Upper lobe of left lung (tissue), 6 donors: ENCODE results near the gene CCKAR. TPM values are rescaled to one million over a fixed set of nuclear protein-coding genes. Genes with fewer than 3 reads are reported as not detected.

ENCODE experiments used
- ATAC-seq, 2 donors: fragments of 200-7000 bp; cut with Tn5 transposase; one replicate each; pipeline ENCODE4 v1.9.1; 2022; ENCODE audit warnings: mild to moderate bottlenecking in 2 of 2, moderate library complexity in 2 of 2; ENCODE audit not compliant: low FRiP score in 2 of 2
- DNase-seq, 2 donors: peaks; one replicate each; pipeline ENCODE4 v3.0.0-alpha.2; 2019 to 2020
- H3K27ac ChIP-seq, 4 donors: fragments of 200-600 bp; sonication (generic); one replicate each; pipeline ENCODE4 v1.5.1; 2016 to 2019
- H3K27me3 ChIP-seq, 4 donors: fragments of 200-600 bp; sonication (generic); one replicate each; pipeline ENCODE4 v1.5.1; 2017 to 2019
- H3K36me3 ChIP-seq, 4 donors: fragments of 200-600 bp; sonication (generic); one replicate each; pipeline ENCODE4 v1.5.1; 2016 to 2019
- H3K4me1 ChIP-seq, 4 donors: fragments of 200-600 bp; sonication (generic); one replicate each; pipeline ENCODE4 v1.5.1; 2018 to 2019
- H3K4me3 ChIP-seq, 4 donors: fragments of 200-600 bp; sonication (generic); one replicate each; pipeline ENCODE4 v1.5.1; 2017 to 2019; ENCODE audit warnings: mild to moderate bottlenecking in 2 of 4, moderate library complexity in 1 of 4
- H3K9me3 ChIP-seq, 4 donors: fragments of 200-600 bp; sonication (generic); one replicate each; pipeline ENCODE4 v1.5.1; 2018 to 2019
- CTCF ChIP-seq, 6 experiments: fragments of 450-650 bp in 4 of 6; fragments of 200-600 bp in 2 of 6; sonication (generic) in 2 of 6; IDR thresholded peaks; one replicate each; pipeline ENCODE4 v1.5.1; 2016 to 2019; ENCODE audit warnings: antibody characterized with exemption in 6 of 6
- EP300 ChIP-seq, 4 donors: sonication (generic); formaldehyde crosslinking; IDR thresholded peaks; one replicate each; pipeline ENCODE4 v1.5.1; 2017; ENCODE audit warnings: antibody characterized with exemption in 4 of 4, control low read depth in 2 of 4
- POLR2A ChIP-seq, 4 donors: fragments of 450-650 bp; IDR thresholded peaks; one replicate each; pipeline ENCODE4 v1.5.1; 2016 to 2017; ENCODE audit warnings: antibody characterized with exemption in 4 of 4, mild to moderate bottlenecking in 2 of 4
- POLR2AphosphoS5 ChIP-seq, 2 donors: sonication (generic); formaldehyde crosslinking; IDR thresholded peaks; one replicate each; pipeline ENCODE4 v1.5.1; 2017; ENCODE audit warnings: antibody characterized with exemption in 2 of 2
- WGBS, 2 donors: methylation state at CpG; one replicate each; pipeline ENCODE4 v1.1.5; 2017 to 2018; 5-methylcytosine and 5-hydroxymethylcytosine counted together
- total RNA-seq, 6 donors: library from RNA; depleted of rRNA in 4 of 6; stranded (reverse); fragments of >200 nt in 4 of 6; gene quantifications; one replicate each; pipeline versions ENCODE4 v1.1.0 to v1.2.1, GENCODE V29; 2016 to 2021
- donor health status: DM: no; HTN: no; CAD: no; lungs with moderate emphysema.
- donor health status: DM: no; HTN: yes; CAD: no; lungs with severe emphysema.

Gene CCKAR
- total RNA-seq, 6 donors from 2014 or later: not detected

- TF ChIP-seq POLR2AphosphoS5 (IDR thresholded peaks at IDR 0.05): no peak
- H3K4me1 ChIP-seq: no peaks in the 10 kb centered on the region
- ATAC-seq (no peak), DNase-seq (no peak)
- H3K9me3 ChIP-seq: no peaks in the 10 kb centered on the region
- H3K4me3 ChIP-seq: no peak overlapping the region
- H3K36me3 ChIP-seq: no peaks in the 10 kb centered on the region
- no peaks in the 10 kb centered on the region for H3K27me3 ChIP-seq
- H3K27ac ChIP-seq: no peak overlapping the region
- WGBS, 2 donors: 76 to 77% methylated on average over 7 of the region's 7 CpGs
Observed at GRCh38 chr4:26485684-26486083, 4.6 kb downstream of the CCKAR start.

DNA sequence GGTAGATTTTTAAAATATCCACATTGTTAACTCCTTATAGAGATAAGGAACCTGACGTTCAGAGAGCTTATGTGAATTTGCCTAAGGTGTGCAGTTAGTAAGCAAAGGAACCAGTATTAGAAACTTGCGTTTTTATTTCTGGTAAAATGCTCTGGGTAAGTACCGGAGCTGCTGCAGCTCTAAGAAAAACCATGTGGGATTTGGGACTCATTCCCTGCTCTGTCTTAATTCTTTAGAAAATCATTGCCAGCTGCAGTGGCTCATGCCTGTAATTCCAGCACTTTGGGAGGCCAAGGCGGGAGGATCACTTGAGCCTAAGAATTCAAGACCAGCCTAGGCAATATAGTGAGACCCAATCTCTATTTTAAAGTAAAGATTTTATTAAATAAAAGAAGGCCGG lies 5.8 kb downstream of the CCKAR start:
- Histone ChIP-seq H3K27ac (no peak overlapping the region), H3K27me3 (no peaks in the 10 kb centered on the region), H3K4me1 (no peaks in the 10 kb centered on the region), H3K9me3 (no peaks in the 10 kb centered on the region), H3K4me3 (no peak overlapping the region), H3K36me3 (no peaks in the 10 kb centered on the region)
- DNase-seq: no peak
- ATAC-seq: no peak
- TF ChIP-seq POLR2AphosphoS5 (IDR thresholded peaks at IDR 0.05) (no peak), POLR2A (IDR thresholded peaks at IDR 0.05) (no peak), EP300 (IDR thresholded peaks at IDR 0.05) (no peak), CTCF (IDR thresholded peaks at IDR 0.05) (no peak)
- WGBS, 2 donors: 84 to 94% methylated on average over 5 of the region's 5 CpGs

- no peaks in the 10 kb centered on the region for H3K4me1 ChIP-seq
- no peak overlapping the region for H3K4me3 ChIP-seq
- ATAC-seq (no peak), DNase-seq (no peak)
- no peaks in the 10 kb centered on the region for H3K9me3 ChIP-seq
- H3K36me3 ChIP-seq: no peaks in the 10 kb centered on the region
- 57 to 66% methylated on average over 2 of the region's 2 CpGs for WGBS, 2 donors
- no peak for TF ChIP-seq CTCF (IDR thresholded peaks at IDR 0.05)
- TF ChIP-seq POLR2AphosphoS5 (IDR thresholded peaks at IDR 0.05): no peak
- TF ChIP-seq EP300 (IDR thresholded peaks at IDR 0.05): no peak
- no peak for TF ChIP-seq POLR2A (IDR thresholded peaks at IDR 0.05)
- H3K27ac ChIP-seq: no peak overlapping the region
- H3K27me3 ChIP-seq: no peaks in the 10 kb centered on the region
Observed at GRCh38 chr4:26484032-26484515, 6.2 kb downstream of the CCKAR start.

DNA sequence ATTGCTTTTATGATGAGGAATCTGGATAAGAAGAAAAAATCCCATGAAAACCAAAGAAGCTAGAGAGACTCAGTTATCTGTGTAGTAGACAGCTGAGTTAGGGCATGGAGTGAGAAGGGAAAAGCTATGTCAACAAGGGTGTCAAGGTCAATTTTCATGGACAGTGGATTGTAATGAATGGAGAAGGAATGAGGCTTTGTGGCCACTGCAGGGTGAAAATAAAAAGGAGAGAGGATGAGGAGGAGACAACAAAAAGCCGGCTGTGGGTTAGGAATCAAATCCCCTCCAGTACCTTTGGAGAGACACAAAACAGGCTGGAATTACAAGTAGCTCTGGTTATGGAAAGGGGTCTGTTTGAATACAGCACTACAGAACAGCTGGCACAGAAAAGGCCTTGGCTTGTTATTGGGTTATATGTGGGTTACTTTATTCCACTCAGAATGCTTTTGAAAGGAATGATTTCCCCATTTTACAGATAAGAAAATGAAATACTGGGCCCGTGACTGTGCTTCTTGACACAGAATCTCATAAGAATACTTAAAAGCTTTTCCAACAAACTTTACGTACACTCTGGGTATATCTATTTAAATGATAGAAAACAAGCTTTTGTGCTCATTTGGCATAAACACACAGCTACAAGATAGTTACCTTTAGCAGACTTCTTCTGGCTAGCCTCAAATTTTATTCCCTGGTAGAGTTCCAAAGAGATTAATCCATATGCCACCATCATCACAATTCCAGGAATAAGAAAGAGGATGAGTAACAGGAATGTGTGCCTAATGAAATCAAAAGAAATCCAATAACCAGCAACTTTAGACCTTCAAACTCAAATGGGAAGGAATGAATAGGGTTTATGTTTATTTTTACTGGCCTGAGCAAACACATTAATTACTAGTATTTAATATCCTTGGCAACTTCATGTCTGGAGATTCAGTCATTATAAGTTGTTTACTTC lies 7.5 kb downstream of the CCKAR start:
- H3K27ac ChIP-seq: no peak overlapping the region
- WGBS, 2 donors: 68 to 82% methylated on average over 3 of the region's 3 CpGs
- ATAC-seq: no peak

More for the DNA sequence above, 7.5 kb downstream of the CCKAR start:
- no peaks in the 10 kb centered on the region for H3K36me3 ChIP-seq
- H3K9me3 ChIP-seq: no peaks in the 10 kb centered on the region
- no peaks in the 10 kb centered on the region for H3K27me3 ChIP-seq
- TF ChIP-seq EP300 (IDR thresholded peaks at IDR 0.05) (no peak), POLR2A (IDR thresholded peaks at IDR 0.05) (no peak), CTCF (IDR thresholded peaks at IDR 0.05) (no peak), POLR2AphosphoS5 (IDR thresholded peaks at IDR 0.05) (no peak)
- no peak for DNase-seq
- no peaks in the 10 kb centered on the region for H3K4me1 ChIP-seq
- H3K4me3 ChIP-seq: no peak overlapping the region
